GM18498 (cell line): ENCODE results near the gene ECE1.

Source experiments
- ATAC-seq: cut with Tn5 transposase; IDR thresholded peaks from one replicate; pipeline ENCODE4 v1.9.1; 2021; ENCODE audit warnings: mild to moderate bottlenecking, moderate library complexity; ENCODE audit not compliant: unreplicated experiment

ECE1 gene

GRCh38 chr1:21325731-21326387, 35.6 kb upstream of the ECE1 start:
- ATAC-seq, result no peak

DNA sequence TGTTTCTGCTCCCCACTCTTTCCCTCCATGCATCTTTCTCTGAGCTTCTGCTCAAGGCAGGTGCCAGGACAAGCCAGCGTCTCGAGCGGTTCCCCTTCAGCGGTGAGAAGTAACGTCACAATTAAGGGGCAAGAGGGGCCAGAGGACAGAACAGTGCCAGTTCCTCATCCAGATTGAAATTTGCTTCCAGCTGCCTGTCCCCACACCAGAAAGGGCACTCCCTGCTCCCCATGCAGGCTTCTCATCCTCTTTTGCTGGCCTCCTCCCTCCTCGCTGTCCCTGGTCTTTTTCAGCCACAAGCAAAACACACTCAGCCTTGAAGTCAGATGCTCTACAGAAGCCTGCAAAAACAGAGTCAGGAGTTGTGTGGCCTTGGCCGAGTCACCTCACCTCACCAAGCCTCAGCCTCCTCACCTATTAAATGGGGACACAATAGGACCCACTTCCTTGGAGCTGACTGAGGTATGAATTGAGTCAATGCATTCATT, 35.0 kb upstream of the ECE1 start:
- no peak for ATAC-seq

DNA sequence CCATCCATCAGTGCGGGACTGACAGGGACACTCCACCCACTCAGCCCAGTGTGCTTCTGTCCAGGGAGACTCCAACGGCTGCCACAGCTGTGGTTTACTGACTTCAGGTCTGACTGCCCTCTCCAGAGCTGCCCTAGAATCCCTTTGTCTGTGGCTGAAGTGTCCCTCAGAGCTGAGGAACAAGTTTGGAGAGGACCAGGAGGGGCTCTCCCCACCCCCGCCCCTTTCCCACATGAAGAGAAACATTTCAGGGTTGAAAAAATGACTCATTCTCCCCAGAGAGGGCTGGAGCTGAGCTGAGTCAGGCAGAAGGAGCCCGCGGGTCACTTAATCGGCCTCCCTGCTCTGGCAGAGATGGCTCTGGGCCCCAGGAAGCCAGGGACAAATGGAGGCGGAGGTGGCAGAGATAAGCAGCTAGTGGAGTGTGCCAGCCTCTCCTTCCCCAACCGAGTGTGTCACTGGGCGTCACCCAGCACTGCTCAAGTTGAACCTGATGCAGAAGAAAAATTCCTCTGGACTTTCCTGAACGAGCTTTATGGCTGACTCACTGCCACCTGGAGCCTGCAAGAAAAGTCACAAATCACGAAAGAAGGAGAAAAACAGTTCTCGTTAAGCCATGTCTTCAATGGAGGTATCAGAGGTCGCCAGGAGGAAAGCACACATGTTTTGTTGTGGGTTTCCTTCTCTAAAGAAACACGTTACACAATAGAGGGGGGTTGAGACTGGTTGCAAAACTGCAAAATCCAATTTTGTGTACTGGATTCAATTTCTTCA, 34.3 kb upstream of the ECE1 start:
- ATAC-seq, result no peak

- no peak for ATAC-seq
Measured at GRCh38 chr1:21323091-21323490, 32.8 kb upstream of the ECE1 start.

DNA sequence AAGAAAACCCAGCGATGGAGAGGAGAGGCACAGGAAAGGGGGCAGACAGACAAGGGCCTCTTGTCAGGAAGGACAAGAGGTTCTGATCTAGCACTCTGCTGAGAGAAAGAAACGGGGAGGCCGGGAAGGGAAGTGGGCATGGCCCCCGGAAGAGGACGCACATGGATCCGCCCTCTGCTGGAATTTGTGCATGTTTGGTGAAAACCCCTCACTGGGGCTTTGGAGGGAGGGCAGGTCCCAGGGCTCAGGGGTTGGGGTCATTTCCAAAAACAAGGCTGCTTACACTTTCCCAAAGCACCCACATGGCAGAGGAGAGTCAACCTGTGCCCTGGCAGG, 32.4 kb upstream of the ECE1 start:
- ATAC-seq, result no peak

- ATAC-seq, result no peak
Measured at GRCh38 chr1:21321963-21322680, 31.9 kb upstream of the ECE1 start.

GRCh38 chr1:21320410-21321108, 30.3 kb upstream of the ECE1 start:
- ATAC-seq, result no peak

GRCh38 chr1:21319447-21320407, 29.5 kb upstream of the ECE1 start:
- no peak for ATAC-seq

DNA sequence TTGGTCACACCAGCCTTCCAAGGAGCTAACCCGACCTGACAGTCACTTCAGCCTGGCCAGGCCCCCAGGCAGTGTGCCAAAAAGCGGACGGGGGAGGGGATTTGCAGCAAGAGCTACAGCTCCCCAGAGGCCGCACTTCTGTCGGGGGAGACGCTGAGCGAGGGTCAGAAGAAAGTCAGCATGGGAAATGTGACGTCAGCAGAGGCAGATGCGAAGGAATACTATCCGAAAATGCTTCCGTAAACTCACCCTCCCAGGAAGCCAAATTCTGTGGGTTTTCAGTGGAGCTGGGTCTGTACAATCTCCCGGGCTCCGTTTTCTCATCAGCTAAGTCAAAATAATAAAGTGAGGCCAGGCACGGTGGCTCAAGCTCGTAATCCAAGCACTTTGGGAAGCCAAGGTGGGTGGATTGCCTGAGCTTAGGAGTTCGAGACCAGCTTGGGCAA, 28.5 kb upstream of the ECE1 start:
- ATAC-seq, result no peak

DNA sequence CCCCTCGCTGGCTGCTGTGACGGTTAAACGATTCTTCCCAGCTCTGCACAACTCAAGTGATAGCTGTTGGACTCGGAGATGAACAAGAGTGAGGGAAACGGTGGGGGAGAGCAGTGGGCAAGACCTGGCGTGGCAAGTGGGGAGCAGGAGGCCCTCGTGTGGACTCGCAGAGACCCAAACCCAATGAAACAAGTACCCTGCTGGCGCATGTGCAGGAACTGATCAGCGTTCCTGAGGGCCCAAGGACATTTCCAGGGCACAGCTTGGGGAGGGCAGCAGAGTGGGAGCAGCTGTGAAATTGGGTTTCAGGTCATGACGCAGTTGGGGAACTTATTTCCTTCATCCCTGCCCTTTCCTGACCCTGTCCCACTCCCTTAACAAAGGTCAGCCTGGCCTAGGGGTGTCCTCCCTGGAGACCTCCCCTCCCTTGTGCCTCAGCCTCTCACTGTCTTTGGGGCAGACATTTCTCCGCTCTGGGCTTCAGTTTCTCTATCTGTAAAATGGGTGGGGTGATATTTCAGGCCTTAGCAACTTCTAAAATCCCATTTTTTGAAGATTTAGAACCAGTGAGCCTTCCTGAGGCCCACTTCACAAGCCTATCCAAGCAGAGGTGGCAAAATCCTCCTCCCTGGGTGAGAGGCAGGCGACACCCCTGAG, 27.9 kb upstream of the ECE1 start:
- ATAC-seq, result no peak

- no peak for ATAC-seq
Measured at GRCh38 chr1:21317690-21318043, 27.4 kb upstream of the ECE1 start.

DNA sequence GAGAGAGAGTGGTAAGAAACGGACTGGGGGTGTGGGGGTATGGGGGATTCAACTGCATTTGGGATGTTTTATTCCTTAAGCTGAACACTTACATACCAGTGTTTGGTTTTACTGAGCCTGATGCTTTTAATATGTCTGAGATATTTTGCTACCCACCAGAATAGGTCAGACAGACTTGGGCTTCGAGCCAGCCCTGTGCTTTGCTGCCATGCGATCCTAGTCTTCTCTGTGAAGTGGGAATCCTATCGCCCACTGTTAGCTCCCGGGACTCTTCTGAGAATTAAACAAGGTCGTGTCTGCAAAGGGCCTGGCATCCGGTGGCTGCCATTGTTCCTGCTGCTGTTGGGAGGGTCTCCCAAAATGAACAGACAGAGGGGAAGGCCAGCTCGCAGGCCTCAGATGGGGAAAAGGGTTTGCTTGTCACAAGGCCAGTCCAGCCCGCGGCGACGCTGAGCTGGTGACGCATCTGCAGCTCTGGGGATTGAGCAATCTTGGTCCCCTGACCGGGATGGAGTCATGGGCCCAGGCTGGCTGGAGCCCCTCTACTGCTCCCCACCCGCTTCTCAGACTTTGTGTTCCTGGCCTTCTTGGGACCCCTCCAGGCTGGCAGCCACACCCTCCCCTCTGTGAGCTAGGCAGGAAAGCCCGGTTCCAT, 26.9 kb upstream of the ECE1 start:
- no peak for ATAC-seq

DNA sequence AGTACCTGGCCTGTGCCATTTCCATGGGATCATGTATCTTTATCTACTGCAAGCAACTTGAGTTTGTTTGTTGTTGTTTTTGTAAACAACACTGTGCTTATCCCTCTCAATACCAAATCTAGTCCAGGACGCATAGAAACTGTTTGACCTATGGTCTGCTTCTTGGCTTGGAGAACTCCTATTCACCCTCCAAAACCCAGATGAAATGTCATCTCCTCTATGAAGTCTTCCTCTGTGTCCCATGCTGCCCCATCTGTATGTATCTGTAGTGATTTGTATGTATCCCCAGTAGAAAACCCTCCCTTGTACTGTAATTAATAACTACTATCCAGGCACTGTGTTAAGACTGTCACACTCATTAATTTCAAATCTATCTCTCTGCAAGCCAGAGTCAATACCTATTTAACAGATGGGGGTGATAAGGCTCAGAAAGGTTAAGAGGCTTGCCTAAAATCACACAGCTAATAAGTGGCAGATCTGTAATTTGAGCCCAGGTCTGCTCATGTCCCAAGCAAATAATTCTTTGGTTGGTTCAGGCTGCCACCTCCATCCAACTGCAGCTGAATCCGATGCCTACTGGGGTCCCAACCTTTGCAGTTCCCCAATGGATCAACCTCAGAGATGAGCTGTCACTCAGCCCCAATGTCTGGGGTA, 24.6 kb upstream of the ECE1 start:
- ATAC-seq, result no peak

- no peak for ATAC-seq
Measured at GRCh38 chr1:21313886-21314721, 23.8 kb upstream of the ECE1 start.

DNA sequence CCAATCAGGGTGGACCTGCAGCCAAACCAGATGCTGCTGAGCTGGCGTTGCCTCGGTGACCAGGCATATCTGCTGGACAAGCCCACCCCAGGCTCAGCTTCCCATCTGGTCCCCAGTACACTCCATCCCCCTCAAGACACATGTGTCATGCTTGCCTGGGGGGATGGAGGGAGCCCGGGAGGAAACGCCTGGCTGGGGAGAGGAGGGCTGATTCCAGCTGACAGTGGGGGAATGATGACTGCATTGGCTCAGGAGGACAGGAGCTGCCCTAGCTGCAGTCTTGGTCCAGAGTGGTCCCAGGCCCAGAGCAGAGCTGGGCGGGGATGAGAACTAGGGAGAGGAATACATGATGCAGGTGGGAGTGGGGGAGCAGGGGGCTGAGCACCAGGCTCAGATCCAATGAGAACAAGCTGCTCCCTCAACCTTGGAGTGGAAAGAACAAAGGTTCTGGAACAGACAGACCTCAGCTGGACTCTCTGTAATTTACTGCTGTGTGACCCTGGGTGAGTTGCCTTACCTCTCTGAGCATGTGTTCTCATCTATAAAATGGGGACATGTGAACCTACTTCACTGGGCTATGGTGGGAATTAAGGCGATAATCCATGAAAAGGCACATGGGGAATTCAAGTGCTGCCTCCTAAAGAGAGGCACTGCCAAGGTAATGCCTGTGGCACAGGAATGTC, 23.1 kb upstream of the ECE1 start:
- ATAC-seq, result no peak

DNA sequence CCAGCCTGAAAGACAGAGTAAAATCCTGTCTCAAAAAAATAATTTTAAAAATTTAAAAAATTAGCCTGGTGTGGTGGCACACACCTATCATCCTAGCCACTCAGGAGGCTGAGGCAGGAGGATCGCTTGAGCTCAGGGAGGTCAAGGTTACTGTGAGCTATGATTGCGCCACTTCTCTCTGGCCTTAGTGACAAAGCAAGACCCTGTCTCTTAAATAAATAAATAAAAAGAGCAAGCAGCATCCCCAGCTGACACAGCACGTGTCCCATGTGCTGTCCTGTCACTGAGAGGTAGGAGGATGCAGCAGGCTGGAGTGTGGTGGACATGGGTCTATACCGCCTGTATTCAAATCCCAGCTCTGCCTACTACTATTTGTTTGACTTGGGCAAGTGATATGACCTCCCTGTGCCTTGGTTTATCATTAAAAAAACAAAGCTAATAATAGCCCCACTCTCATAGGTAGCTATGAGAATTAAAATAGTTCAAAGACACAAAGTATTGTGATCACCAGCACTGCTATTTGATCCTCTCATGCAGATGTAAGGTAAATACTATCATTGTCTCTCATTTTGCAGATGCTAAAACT, 22.2 kb upstream of the ECE1 start:
- no peak for ATAC-seq

- ATAC-seq, result no peak
Measured at GRCh38 chr1:21311016-21311415, 20.8 kb upstream of the ECE1 start.
